ENCODE measurements around the gene MRAP.
"Not testable (repeated sequence)": the region's sequence is repeated elsewhere in the genome, so short reads cannot be mapped to it uniquely, and the experiment has no call there.

MRAP gene

GRCh38 chr21:32298658-32299081 is at the start of gene MRAP:
Gene MRAP, plus strand, starts transcription at chr21:32298855. Its CDS starts 117 bp downstream, at chr21:32298972.
- no peaks in the 10 kb centered on the region for H3K4me1 ChIP-seq (ENCODE audit: control insufficient read depth, insufficient read depth, low read length)
- no peaks in the 10 kb centered on the region for H3K9me3 ChIP-seq (ENCODE audit: control insufficient read depth in 2 of 2, low read length in 2 of 2)
- no peak within 1 kb of the TSS for H3K9ac ChIP-seq (ENCODE audit: low read length in 2 of 2)
- H3K27me3 ChIP-seq (ENCODE audit: control insufficient read depth in 1 of 2, insufficient read depth in 2 of 2, low read length in 2 of 2): no peaks in the 10 kb centered on the region
- no peak within 1 kb of the TSS for H3K27ac ChIP-seq (ENCODE audit: low read length)
- no peak within 1 kb of the TSS for H3K4me3 ChIP-seq (ENCODE audit: low read length in 2 of 2)
- no peaks in the 10 kb centered on the region for H3K36me3 ChIP-seq (ENCODE audit: control insufficient read depth in 2 of 2, insufficient read depth in 2 of 2, low read length in 2 of 2)

DNA sequence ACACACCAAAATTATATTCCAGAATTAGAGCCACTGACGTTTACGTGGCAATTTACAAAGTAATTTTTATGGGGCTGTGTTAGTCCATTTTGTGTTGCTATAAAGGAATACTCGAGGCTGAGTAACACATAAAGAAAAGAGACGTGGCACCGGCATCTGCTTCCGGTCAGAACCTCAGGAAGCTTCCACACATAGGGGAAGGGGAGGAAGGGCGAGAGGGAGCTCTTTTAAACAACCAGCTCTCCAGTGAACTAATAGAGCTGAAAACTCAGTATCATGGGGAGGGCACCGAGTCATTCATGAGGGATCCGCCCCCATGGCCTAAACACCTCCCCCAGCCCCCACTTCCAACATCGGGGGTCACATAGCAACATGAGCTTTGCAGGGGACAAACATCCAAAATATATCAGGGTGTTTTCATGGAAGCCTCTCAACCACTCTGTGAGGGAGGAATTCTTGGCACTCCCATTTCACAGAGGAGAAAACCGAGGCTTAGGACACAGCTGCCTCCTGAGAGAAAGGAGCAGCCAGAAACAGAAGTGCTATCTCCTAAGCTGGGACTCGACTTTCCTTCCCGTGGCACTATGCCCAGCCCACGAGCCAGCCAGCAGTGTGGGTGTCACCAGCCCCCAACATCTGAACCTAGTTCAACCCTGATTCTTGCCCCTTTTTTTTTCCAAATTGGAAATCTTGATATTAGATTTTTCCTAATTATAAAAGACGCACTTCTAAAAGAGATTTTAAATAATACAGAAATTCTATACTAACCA is 49.0 kb upstream of the MRAP start:
- Histone ChIP-seq H3K27ac (ENCODE audit: low read length) (no peak overlapping the region), H3K36me3 (ENCODE audit: control insufficient read depth in 2 of 2, insufficient read depth in 2 of 2, low read length in 2 of 2) (no peaks in the 10 kb centered on the region), H3K4me3 (ENCODE audit: low read length in 2 of 2) (no peak overlapping the region), H3K4me1 (ENCODE audit: control insufficient read depth, insufficient read depth, low read length) (peaks cover 11% of the 10 kb centered on the region), H3K27me3 (ENCODE audit: control insufficient read depth in 1 of 2, insufficient read depth in 2 of 2, low read length in 2 of 2) (no peaks in the 10 kb centered on the region), H3K9me3 (ENCODE audit: control insufficient read depth in 2 of 2, low read length in 2 of 2) (no peaks in the 10 kb centered on the region), H3K9ac (ENCODE audit: low read length in 2 of 2) (no peak overlapping the region)

GRCh38 chr21:32252136-32252535 is 46.5 kb upstream of the MRAP start:
- H3K36me3 ChIP-seq (ENCODE audit: control insufficient read depth in 2 of 2, insufficient read depth in 2 of 2, low read length in 2 of 2): no peaks in the 10 kb centered on the region
- no peak overlapping the region for H3K27ac ChIP-seq (ENCODE audit: low read length)
- peaks cover 22% of the 10 kb centered on the region for H3K4me1 ChIP-seq (ENCODE audit: control insufficient read depth, insufficient read depth, low read length)
- H3K27me3 ChIP-seq (ENCODE audit: control insufficient read depth in 1 of 2, insufficient read depth in 2 of 2, low read length in 2 of 2): no peaks in the 10 kb centered on the region
- no peak overlapping the region for H3K9ac ChIP-seq (ENCODE audit: low read length in 2 of 2)
- no peaks in the 10 kb centered on the region for H3K9me3 ChIP-seq (ENCODE audit: control insufficient read depth in 2 of 2, low read length in 2 of 2)
- no peak overlapping the region for H3K4me3 ChIP-seq (ENCODE audit: low read length in 2 of 2)

- Histone ChIP-seq H3K27me3 (ENCODE audit: control insufficient read depth in 1 of 2, insufficient read depth in 2 of 2, low read length in 2 of 2) (no peaks in the 10 kb centered on the region), H3K9ac (ENCODE audit: low read length in 2 of 2) (no peak overlapping the region), H3K4me3 (ENCODE audit: low read length in 2 of 2) (peak overlapping the region; percentile 22 to 43), H3K27ac (ENCODE audit: low read length) (no peak overlapping the region), H3K9me3 (ENCODE audit: control insufficient read depth in 2 of 2, low read length in 2 of 2) (no peaks in the 10 kb centered on the region), H3K36me3 (ENCODE audit: control insufficient read depth in 2 of 2, insufficient read depth in 2 of 2, low read length in 2 of 2) (no peaks in the 10 kb centered on the region), H3K4me1 (ENCODE audit: control insufficient read depth, insufficient read depth, low read length) (peaks cover 24% of the 10 kb centered on the region)
Observed at GRCh38 chr21:32253215-32253641, 45.4 kb upstream of the MRAP start.

- peak overlapping the region in 1 of 2 donors; percentile 51 for H3K9ac ChIP-seq (ENCODE audit: low read length in 2 of 2)
- H3K36me3 ChIP-seq (ENCODE audit: control insufficient read depth in 2 of 2, insufficient read depth in 2 of 2, low read length in 2 of 2): no peaks in the 10 kb centered on the region
- no peaks in the 10 kb centered on the region for H3K9me3 ChIP-seq (ENCODE audit: control insufficient read depth in 2 of 2, low read length in 2 of 2)
- peaks cover 27% of the 10 kb centered on the region for H3K4me1 ChIP-seq (ENCODE audit: control insufficient read depth, insufficient read depth, low read length)
- H3K27me3 ChIP-seq (ENCODE audit: control insufficient read depth in 1 of 2, insufficient read depth in 2 of 2, low read length in 2 of 2): no peaks in the 10 kb centered on the region
- peak overlapping the region; percentile 60 for H3K27ac ChIP-seq (ENCODE audit: low read length)
- H3K4me3 ChIP-seq (ENCODE audit: low read length in 2 of 2): no peak overlapping the region
Observed at GRCh38 chr21:32256251-32256650, 42.4 kb upstream of the MRAP start.

GRCh38 chr21:32256873-32257620 is 41.6 kb upstream of the MRAP start:
- Histone ChIP-seq H3K27me3 (ENCODE audit: control insufficient read depth in 1 of 2, insufficient read depth in 2 of 2, low read length in 2 of 2) (no peaks in the 10 kb centered on the region), H3K4me3 (ENCODE audit: low read length in 2 of 2) (peak overlapping the region in 1 of 2 donors; percentile 59), H3K9me3 (ENCODE audit: control insufficient read depth in 2 of 2, low read length in 2 of 2) (no peaks in the 10 kb centered on the region), H3K36me3 (ENCODE audit: control insufficient read depth in 2 of 2, insufficient read depth in 2 of 2, low read length in 2 of 2) (no peaks in the 10 kb centered on the region), H3K4me1 (ENCODE audit: control insufficient read depth, insufficient read depth, low read length) (peaks cover 27% of the 10 kb centered on the region), H3K27ac (ENCODE audit: low read length) (peak overlapping the region; percentile 60), H3K9ac (ENCODE audit: low read length in 2 of 2) (peak overlapping the region in 1 of 2 donors; percentile 51)

- Histone ChIP-seq H3K27me3 (ENCODE audit: control insufficient read depth in 1 of 2, insufficient read depth in 2 of 2, low read length in 2 of 2) (no peaks in the 10 kb centered on the region), H3K4me1 (ENCODE audit: control insufficient read depth, insufficient read depth, low read length) (peaks cover 22% of the 10 kb centered on the region), H3K4me3 (ENCODE audit: low read length in 2 of 2) (no peak overlapping the region), H3K36me3 (ENCODE audit: control insufficient read depth in 2 of 2, insufficient read depth in 2 of 2, low read length in 2 of 2) (no peaks in the 10 kb centered on the region), H3K27ac (ENCODE audit: low read length) (no peak overlapping the region), H3K9me3 (ENCODE audit: control insufficient read depth in 2 of 2, low read length in 2 of 2) (no peaks in the 10 kb centered on the region), H3K9ac (ENCODE audit: low read length in 2 of 2) (no peak overlapping the region)
Observed at GRCh38 chr21:32257962-32258785, 40.5 kb upstream of the MRAP start.

- H3K27ac ChIP-seq (ENCODE audit: low read length); H3K27me3 ChIP-seq (ENCODE audit: control insufficient read depth in 1 of 2, insufficient read depth in 2 of 2, low read length in 2 of 2); H3K9me3 ChIP-seq (ENCODE audit: control insufficient read depth in 2 of 2, low read length in 2 of 2); H3K9ac ChIP-seq (ENCODE audit: low read length in 2 of 2); H3K4me3 ChIP-seq (ENCODE audit: low read length in 2 of 2); H3K36me3 ChIP-seq (ENCODE audit: control insufficient read depth in 2 of 2, insufficient read depth in 2 of 2, low read length in 2 of 2): not testable (repeated sequence)
- peaks cover 16% of the 10 kb centered on the region for H3K4me1 ChIP-seq (ENCODE audit: control insufficient read depth, insufficient read depth, low read length)
Observed at GRCh38 chr21:32258786-32259048, 39.9 kb upstream of the MRAP start.

DNA sequence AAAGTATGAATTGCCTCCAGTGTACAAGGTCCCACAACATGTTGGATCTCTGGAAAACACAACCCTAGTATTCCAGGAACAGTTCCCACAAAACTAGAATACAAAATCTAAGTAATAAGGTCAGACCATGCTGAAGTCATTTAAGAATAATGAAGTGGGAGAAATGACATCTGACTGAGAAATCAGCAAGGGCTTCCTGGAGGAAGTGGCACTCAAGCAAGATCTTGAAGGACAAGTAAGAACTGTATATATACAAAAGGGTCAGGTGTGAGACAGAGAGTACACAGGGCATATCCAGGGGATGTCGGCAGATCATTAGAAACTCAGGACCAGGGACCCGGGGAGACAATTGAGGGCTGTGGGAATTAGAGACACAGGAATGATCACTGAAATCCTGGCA is 38.5 kb upstream of the MRAP start:
- peaks cover 16% of the 10 kb centered on the region for H3K4me1 ChIP-seq (ENCODE audit: control insufficient read depth, insufficient read depth, low read length)
- H3K36me3 ChIP-seq (ENCODE audit: control insufficient read depth in 2 of 2, insufficient read depth in 2 of 2, low read length in 2 of 2): no peaks in the 10 kb centered on the region
- no peaks in the 10 kb centered on the region for H3K27me3 ChIP-seq (ENCODE audit: control insufficient read depth in 1 of 2, insufficient read depth in 2 of 2, low read length in 2 of 2)
- no peak overlapping the region for H3K27ac ChIP-seq (ENCODE audit: low read length)
- H3K9ac ChIP-seq (ENCODE audit: low read length in 2 of 2): no peak overlapping the region
- no peak overlapping the region for H3K4me3 ChIP-seq (ENCODE audit: low read length in 2 of 2)
- no peaks in the 10 kb centered on the region for H3K9me3 ChIP-seq (ENCODE audit: control insufficient read depth in 2 of 2, low read length in 2 of 2)

DNA sequence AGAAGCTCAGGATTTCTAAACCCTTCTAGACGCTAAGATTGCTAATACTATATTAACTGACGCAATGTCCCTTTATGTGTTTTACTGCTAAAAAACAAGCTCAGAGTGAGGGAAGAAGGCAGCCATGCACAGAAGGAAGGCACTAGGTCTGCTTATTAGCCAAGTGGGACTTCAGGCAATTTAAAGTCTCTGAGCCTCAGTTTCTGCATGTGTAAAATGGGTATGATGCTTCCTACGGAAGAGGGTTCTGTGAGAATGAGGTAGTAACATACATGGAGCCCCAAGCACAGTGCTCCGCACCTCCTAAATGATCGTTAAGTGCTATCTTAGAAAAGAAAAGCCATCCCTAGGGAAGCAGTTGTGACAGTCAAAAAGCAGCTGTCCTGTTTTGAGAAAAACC is 36.7 kb upstream of the MRAP start:
- H3K4me3 ChIP-seq (ENCODE audit: low read length in 2 of 2): no peak overlapping the region
- H3K4me1 ChIP-seq (ENCODE audit: control insufficient read depth, insufficient read depth, low read length): peaks cover 7% of the 10 kb centered on the region
- no peak overlapping the region for H3K9ac ChIP-seq (ENCODE audit: low read length in 2 of 2)
- no peaks in the 10 kb centered on the region for H3K27me3 ChIP-seq (ENCODE audit: control insufficient read depth in 1 of 2, insufficient read depth in 2 of 2, low read length in 2 of 2)
- peaks cover 1 to 3% of the 10 kb centered on the region in 2 donors for H3K36me3 ChIP-seq (ENCODE audit: control insufficient read depth in 2 of 2, insufficient read depth in 2 of 2, low read length in 2 of 2)
- no peaks in the 10 kb centered on the region for H3K9me3 ChIP-seq (ENCODE audit: control insufficient read depth in 2 of 2, low read length in 2 of 2)
- no peak overlapping the region for H3K27ac ChIP-seq (ENCODE audit: low read length)

Measured in stomach smooth muscle (tissue), 2 donors.